ENCODE measurements around the gene ACSS3.

Gene ACSS3

DNA sequence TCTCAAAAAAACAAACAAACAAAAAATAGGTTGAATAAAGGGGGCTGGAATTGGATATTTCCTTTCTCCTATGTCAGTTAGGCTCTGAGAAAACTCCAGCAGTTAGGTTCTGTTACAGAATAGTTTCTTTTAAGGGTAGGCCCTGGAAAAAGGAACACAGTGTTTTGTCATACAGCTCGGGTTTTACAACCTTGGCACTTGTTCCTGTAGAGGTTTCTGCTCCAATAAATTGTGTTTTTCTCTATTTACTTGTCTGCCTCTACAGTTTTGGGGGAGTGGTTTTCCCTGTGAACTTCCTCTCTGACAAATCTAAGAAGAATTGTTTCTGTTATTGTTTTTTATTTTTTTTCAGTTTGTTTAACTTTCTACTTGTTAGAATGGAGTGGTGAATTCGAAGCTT is 167.6 kb downstream of the ACSS3 start:
- no peak for DNase-seq

DNA sequence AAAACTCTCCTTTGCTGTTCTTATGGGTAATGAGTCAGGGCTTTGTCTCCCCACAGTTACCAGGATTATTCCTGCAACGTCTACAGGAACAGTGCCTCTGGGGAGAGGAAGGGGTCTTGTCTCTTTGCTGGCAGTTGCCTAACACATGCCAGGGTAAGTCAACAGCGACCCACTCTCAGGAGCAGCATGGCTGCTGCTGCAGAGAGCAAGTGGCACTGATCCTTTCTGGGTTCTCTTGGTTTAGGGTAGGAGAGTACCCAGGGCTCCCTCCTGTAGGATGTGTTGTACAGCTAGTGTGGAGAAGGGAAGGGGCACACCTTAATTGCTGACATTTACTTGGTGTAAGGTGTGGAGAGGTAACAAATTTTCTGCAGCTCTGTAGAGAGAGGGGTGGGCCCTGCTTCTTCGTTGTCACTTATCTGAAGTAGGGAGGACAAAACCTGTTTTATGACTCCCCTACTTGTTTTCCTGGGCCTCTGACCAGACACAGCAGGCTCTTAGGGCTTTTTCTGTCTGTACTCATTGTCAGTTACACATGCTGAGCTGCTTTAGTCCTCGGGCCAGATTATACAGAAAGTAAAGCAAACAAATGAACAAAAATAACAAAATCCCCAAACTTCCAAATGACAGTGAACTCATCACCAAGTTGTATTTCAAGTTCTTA is 168.2 kb downstream of the ACSS3 start:
- DNase-seq: no peak

DNA sequence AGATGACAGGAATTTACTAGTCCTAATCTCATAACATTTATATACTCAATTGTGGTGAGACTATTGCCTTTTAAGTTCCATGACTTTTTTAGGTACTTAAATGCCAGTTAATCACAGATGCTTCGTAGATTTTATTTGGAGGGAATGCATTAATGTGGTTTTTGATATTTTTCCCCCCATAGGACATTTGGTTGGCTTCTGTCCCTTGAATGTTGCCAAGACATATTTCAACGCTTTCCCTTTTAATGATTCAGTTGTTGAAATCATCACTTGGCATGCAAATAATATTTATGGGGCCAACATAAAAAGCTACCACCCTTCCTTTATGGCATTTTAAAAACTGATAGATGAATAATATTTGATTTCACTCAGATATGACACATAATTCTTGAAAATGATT is 172.1 kb downstream of the ACSS3 start:
- DNase-seq: no peak

GRCh38 chr12:81252228-81252627 is 174.3 kb downstream of the ACSS3 start:
- DNase-seq: no peak

- DNase-seq: no peak
These were observed 175.5 kb downstream of the ACSS3 start for GRCh38 chr12:81253360-81253759.

- no peak for DNase-seq
These were observed 177.6 kb downstream of the ACSS3 start for GRCh38 chr12:81255456-81255855.

- DNase-seq: no peak
These were observed 178.1 kb downstream of the ACSS3 start for GRCh38 chr12:81255947-81256346.

- DNase-seq: no peak
These were observed 180.2 kb downstream of the ACSS3 start for GRCh38 chr12:81257947-81258551.

- DNase-seq: no peak
These were observed 181.5 kb downstream of the ACSS3 start for GRCh38 chr12:81259360-81259759.

- DNase-seq: no peak
These were observed 183.8 kb downstream of the ACSS3 start for GRCh38 chr12:81261508-81262207.

- DNase-seq: peak; percentile 10
These were observed 185.2 kb downstream of the ACSS3 start for GRCh38 chr12:81263072-81263471.

DNA sequence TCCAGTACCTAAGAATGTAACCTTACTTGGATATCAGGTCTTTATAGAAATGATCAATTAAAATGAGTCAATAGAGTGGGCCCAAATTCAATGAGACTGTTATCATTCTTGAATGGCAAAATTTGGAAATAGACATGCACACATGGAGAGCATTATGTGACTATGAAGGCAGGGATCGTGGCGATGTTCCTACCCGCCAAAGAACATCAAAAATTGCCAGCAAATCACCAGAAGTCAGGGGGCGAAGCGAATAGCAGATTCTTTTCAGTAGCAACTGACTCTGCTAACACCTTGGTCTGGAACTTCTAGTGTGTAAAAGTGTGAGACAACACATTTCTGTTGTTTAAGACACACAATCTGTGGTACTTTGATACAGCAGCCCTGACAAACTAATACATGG is 192.5 kb downstream of the ACSS3 start:
- no peak for DNase-seq

- no peak for DNase-seq
These were observed 197.0 kb downstream of the ACSS3 start for GRCh38 chr12:81274637-81275529.

- no peak for DNase-seq
These were observed 206.3 kb downstream of the ACSS3 start for GRCh38 chr12:81284137-81284536.

- DNase-seq: no peak
These were observed 210.8 kb downstream of the ACSS3 start for GRCh38 chr12:81288651-81289050.

- DNase-seq: no peak
These were observed 216.7 kb downstream of the ACSS3 start for GRCh38 chr12:81294325-81295190.

- no peak for DNase-seq
These were observed 217.4 kb downstream of the ACSS3 start for GRCh38 chr12:81295251-81295650.

- DNase-seq: no peak
These were observed 218.9 kb downstream of the ACSS3 start for GRCh38 chr12:81296556-81297305.

- no peak for DNase-seq
These were observed 219.7 kb downstream of the ACSS3 start for GRCh38 chr12:81297601-81298000.

DNA sequence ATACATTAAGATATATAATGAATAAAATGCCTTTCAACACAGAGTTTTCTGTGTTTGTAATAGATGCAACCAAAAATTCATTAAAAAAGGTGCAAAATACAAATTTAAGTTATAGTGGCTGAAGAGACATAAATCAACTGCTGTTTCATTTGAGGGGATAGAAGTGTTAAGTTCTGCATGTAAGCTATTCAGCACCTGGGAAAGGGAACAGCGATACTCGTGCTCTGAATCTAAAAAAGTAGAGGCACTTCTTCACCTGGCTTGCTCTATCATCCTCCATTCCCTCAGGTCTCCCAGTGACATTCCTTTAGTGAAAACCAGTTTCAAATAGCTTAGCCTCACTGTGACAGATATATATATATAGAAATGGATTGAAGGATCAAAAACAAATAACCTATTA is 222.6 kb downstream of the ACSS3 start:
- no peak for DNase-seq

- DNase-seq: no peak
These were observed 226.1 kb downstream of the ACSS3 start for GRCh38 chr12:81303935-81304334.

Measured in DMS 273 treated with DMSO at 0.1 percent for 48 hours (cell line).